Endothelial cell of umbilical vein (primary cell): ENCODE measurements around the gene LONP2. TPM values are rescaled to one million over a fixed set of nuclear protein-coding genes. Genes with fewer than 3 reads are reported as not detected.

Experiments
- BruUV-seq: library from RNA; stranded (reverse); fragments of 400-500 nt; replicated peaks from 2 replicates; lab custom pipeline; 2021; lab: Mats Ljungman, UMichigan
- CTCF ChIA-PET: fragments of 300-600, 350-600 bp; sonication (Branson Sonifier 250); formaldehyde crosslinking; loops from one replicate; lab custom pipeline; 2021; ENCODE audit warnings: antibody characterized with exemption, inconsistent platforms; lab: Charles Lee
- POLR2A ChIA-PET: fragments of 300-600, 350-600 bp; sonication (Branson Sonifier 250); formaldehyde crosslinking; loops from one replicate; lab custom pipeline; 2021; ENCODE audit warnings: antibody characterized with exemption, inconsistent platforms; lab: Charles Lee
- DNase-seq: peaks from one replicate; pipeline ENCODE4 v3.0.0-alpha.2; 2011; ENCODE audit warnings: low read depth, low spot score
- FAIRE-seq: peaks from 2 replicates; lab custom pipeline; 2011; peaks lifted over from hg19 to GRCh38; lab: Jason Lieb, UNC
- H2AFZ ChIP-seq: 2 replicates; pipeline ENCODE4 v1.6.0; 2012; ENCODE audit warnings: low read depth, low read length, control low read depth, inconsistent platforms
- H3K27ac ChIP-seq: 2 replicates; pipeline ENCODE4 v1.5.1; 2011; ENCODE audit warnings: low read depth, mild to moderate bottlenecking, control low read depth, low read length, moderate library complexity; ENCODE audit not compliant: insufficient read depth
- H3K27me3 ChIP-seq, 2 experiments: 2 replicates each; pipeline versions ENCODE4 v1.6.0 to v1.6.1; 2011; ENCODE audit warnings: low read length in 2 of 2, mixed read lengths in 1 of 2; ENCODE audit not compliant: control insufficient read depth in 2 of 2, insufficient read depth in 2 of 2
- H3K36me3 ChIP-seq, 2 experiments: 2 replicates in 1 of 2; 3 replicates in 1 of 2; pipeline ENCODE4 v1.5.1; 2011; ENCODE audit warnings: low read length in 2 of 2, mild to moderate bottlenecking in 1 of 2, moderate library complexity in 1 of 2; ENCODE audit not compliant: control insufficient read depth in 2 of 2, insufficient read depth in 2 of 2; ENCODE audit errors: extremely low read depth in 1 of 2
- H3K4me1 ChIP-seq: 3 replicates; pipeline ENCODE4 v1.5.1; 2011; ENCODE audit warnings: mild to moderate bottlenecking, low read length; ENCODE audit not compliant: control insufficient read depth, insufficient read depth; ENCODE audit errors: extremely low read depth
- H3K4me2 ChIP-seq: 2 replicates; pipeline ENCODE4 v1.6.1; 2011; ENCODE audit warnings: low read length, control low read depth, mixed read lengths; ENCODE audit not compliant: insufficient read depth
- H3K4me3 ChIP-seq, 3 experiments: fragments of 200-600 bp in 1 of 3; sonication (generic), shearing (Covaris generic) in 1 of 3; replicated peaks in 1 of 3; 2 replicates each; pipeline ENCODE4 v1.5.1; 2011 to 2016; ENCODE audit warnings: control low read depth in 3 of 3, low read length in 3 of 3, mild to moderate bottlenecking in 2 of 3, inconsistent platforms in 1 of 3, low read depth in 1 of 3, moderate library complexity in 1 of 3; ENCODE audit not compliant: insufficient read depth in 1 of 3
- H3K79me2 ChIP-seq: 2 replicates; pipeline ENCODE4 v1.6.0; 2012; ENCODE audit warnings: low read length, inconsistent platforms; ENCODE audit not compliant: control insufficient read depth, insufficient read depth
- H3K9ac ChIP-seq: replicated peaks from 2 replicates; pipeline ENCODE3; 2011; ENCODE audit warnings: low read length, control low read depth; ENCODE audit not compliant: insufficient read depth; ENCODE audit errors: extremely low read depth
- H3K9me1 ChIP-seq: replicated peaks from 3 replicates; pipeline ENCODE4 v1.6.0; 2011; ENCODE audit warnings: mild to moderate bottlenecking, low read length; ENCODE audit not compliant: control insufficient read depth, insufficient read depth; ENCODE audit errors: extremely low read depth
- H3K9me3 ChIP-seq: replicated peaks from 2 replicates; pipeline ENCODE4 v1.5.1; 2012; ENCODE audit warnings: low read length, inconsistent platforms; ENCODE audit not compliant: control insufficient read depth, insufficient read depth
- H4K20me1 ChIP-seq: replicated peaks from 2 replicates; pipeline ENCODE3; 2011; ENCODE audit warnings: mild to moderate bottlenecking, low read length; ENCODE audit not compliant: control insufficient read depth, insufficient read depth; ENCODE audit errors: extremely low read depth
- FOS ChIP-seq: IDR thresholded peaks from 2 replicates; pipeline ENCODE4 v1.6.1; 2011; ENCODE audit warnings: mild to moderate bottlenecking, low read length, moderate library complexity, borderline replicate concordance; ENCODE audit not compliant: insufficient read depth
- GATA2 ChIP-seq: IDR thresholded peaks from 2 replicates; pipeline ENCODE4 v1.7.0; 2011; ENCODE audit warnings: low read depth, mild to moderate bottlenecking, moderate library complexity, mixed read lengths, low read length; ENCODE audit not compliant: insufficient read length, insufficient read depth
- MYC ChIP-seq: IDR thresholded peaks from one replicate; pipeline ENCODE4 v1.6.1; 2011; ENCODE audit warnings: mild to moderate bottlenecking, low read depth, low read length
- POLR2A ChIP-seq: IDR thresholded peaks from 2 replicates; pipeline ENCODE4 v1.6.1; 2012; ENCODE audit warnings: low read depth, mild to moderate bottlenecking, control low read depth, low read length
- POLR2AphosphoS5 ChIP-seq: IDR thresholded peaks from 2 replicates; pipeline ENCODE4 v1.6.1; 2012; ENCODE audit warnings: low read depth, mild to moderate bottlenecking, control low read depth, low read length, moderate library complexity; ENCODE audit not compliant: insufficient read depth
- dilution Hi-C: fragments of 300-500 bp; cut with MboI; formaldehyde crosslinking; loops from one replicate; pipeline ENCODE4 v1.15.0; 2019; ENCODE audit warnings: low sequenced_read_pairs; ENCODE audit not compliant: extremely low pct_ligation_motif_present
- intact Hi-C: fragments of 100-400 bp; cut with micrococcal nuclease; formaldehyde crosslinking; loops from one replicate; pipeline ENCODE4 v1.10.0; 2022
- polyA plus RNA-seq, 4 experiments: library from polyadenylated mRNA; depleted of rRNA in 3 of 4; stranded (reverse) in 3 of 4; unstranded in 1 of 4; fragments of >200 nt; gene quantifications; 2 replicates each; pipeline versions ENCODE4 v1.2.1 to v1.2.3, GENCODE V29; 2011 to 2012; ENCODE audit warnings: missing spikeins in 1 of 4
- total RNA-seq: library from RNA; stranded (reverse); gene quantifications from 2 replicates; pipeline ENCODE4 v1.2.3, GENCODE V29; 2021
- TF ChIP-seq, protein P1 (sequence below): IDR thresholded peaks from 2 replicates; pipeline ENCODE4 v1.6.1; 2011; ENCODE audit not compliant: insufficient read depth, insufficient read length

LONP2 gene
- total and polyA plus RNA-seq, 2 donors (not counting 3 experiments of a cell fraction or from before 2014, with no cell fraction given): 13.5 to 38.4 TPM

DNA sequence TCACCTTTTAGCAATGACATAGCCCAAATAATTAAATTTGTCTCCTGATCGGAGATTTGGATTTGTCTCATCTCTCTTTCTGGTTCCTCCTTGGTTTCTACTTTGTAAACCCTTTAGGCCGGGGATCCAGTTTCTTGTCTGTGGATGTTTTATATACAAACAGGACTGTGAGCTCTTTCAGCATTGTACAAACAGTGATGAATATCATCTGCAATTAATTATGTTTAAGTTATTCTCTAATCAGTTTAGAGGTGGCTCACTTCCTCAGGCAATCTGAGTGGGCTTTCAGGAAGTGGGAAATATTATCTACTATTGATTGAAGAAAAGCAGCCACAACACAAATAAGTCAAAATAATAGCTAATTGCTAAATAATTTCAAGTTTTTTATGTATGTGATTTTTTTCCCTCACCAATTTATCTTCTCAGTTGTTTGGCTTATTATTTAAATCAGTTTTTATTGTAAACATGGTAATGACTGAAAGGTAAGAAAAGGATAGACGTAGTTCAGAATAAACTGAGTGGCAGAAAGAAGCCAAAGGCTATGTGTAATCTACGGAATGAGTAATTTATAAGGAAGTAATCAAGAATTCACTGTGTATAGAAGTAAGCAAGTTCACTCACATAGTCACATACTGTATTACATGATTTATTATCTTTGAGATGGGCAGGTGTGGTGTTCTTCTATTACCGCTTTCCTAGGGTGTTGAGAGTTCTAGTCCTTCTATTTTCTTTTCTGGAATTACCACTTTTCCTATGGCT, 6.6 kb downstream of the LONP2 start:
- Histone ChIP-seq H3K4me1 (peaks cover under 1% of the 10 kb centered on the region), H3K79me2 (peaks cover 53% of the 10 kb centered on the region), H3K9me3 (no peaks in the 10 kb centered on the region), H3K9me1 (no peaks in the 10 kb centered on the region), H3K36me3 (peaks cover 0 to 6% of the 10 kb centered on the region in 2 experiments), H3K27ac (no peak overlapping the region), H3K27me3 (no peaks in the 10 kb centered on the region), H2AFZ (no peak overlapping the region), H3K4me2 (no peak overlapping the region), H3K9ac (no peak overlapping the region), H4K20me1 (peaks cover 2% of the 10 kb centered on the region), H3K4me3 (no peak overlapping the region)
- BruUV-seq: no TSS peak
- ChIA-PET POLR2A (no interaction called here), CTCF (interaction anchor here (0.6 to 1.4 kb wide), 3 partner anchors 21 to 379 kb away, joined by 3 to 4 read pairs (median 3); no protein-coding TSS in a partner anchor)
- TF ChIP-seq POLR2A (no peak), FOS (no peak)
- TF ChIP-seq, protein P1, sequence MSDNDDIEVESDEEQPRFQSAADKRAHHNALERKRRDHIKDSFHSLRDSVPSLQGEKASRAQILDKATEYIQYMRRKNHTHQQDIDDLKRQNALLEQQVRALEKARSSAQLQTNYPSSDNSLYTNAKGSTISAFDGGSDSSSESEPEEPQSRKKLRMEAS: no peak
- dilution Hi-C loops: no loop called here
- FAIRE-seq (no peak), DNase-seq (no peak)
- intact Hi-C loops: no loop called here

DNA sequence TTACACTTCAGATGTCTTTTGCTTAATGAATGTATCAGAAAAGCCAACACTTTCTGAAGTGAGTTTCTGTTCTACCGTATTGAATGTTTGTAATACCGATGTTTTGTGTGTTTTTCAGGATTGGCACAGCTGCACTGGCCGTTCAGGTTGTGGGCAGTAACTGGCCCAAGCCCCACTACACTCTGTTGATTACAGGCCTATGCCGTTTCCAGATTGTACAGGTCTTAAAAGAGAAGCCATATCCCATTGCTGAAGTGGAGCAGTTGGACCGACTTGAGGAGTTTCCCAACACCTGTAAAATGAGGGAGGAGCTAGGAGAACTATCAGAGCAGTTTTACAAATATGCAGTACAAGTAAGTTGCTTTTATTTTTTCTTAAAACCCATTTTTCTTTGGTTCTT, 7.9 kb downstream of the LONP2 start:
- no peaks in the 10 kb centered on the region for H3K9me1 ChIP-seq
- no peak overlapping the region for H3K4me3 ChIP-seq
- ChIA-PET CTCF (interaction anchor here (1.1 to 1.4 kb wide), 3 partner anchors 11 to 378 kb away, joined by 3 to 4 read pairs (median 3); no protein-coding TSS in a partner anchor), POLR2A (no interaction called here)
- no TSS peak for BruUV-seq
- no peak for TF ChIP-seq MYC
- TF ChIP-seq GATA2: no peak
- no peak for TF ChIP-seq POLR2AphosphoS5
- no peak for TF ChIP-seq POLR2A
- no peaks in the 10 kb centered on the region for H3K27me3 ChIP-seq
- H4K20me1 ChIP-seq: peaks cover 2% of the 10 kb centered on the region
- no peak overlapping the region for H3K4me2 ChIP-seq
- H3K9ac ChIP-seq: no peak overlapping the region
- H3K4me1 ChIP-seq: no peaks in the 10 kb centered on the region
- H3K36me3 ChIP-seq: peaks cover 0 to 6% of the 10 kb centered on the region in 2 experiments
- peaks cover 40% of the 10 kb centered on the region for H3K79me2 ChIP-seq
- FAIRE-seq: no peak
- dilution Hi-C loops (no loop called here), intact Hi-C loops (no loop called here)
- no peak overlapping the region for H2AFZ ChIP-seq
- no peaks in the 10 kb centered on the region for H3K9me3 ChIP-seq
- no peak overlapping the region for H3K27ac ChIP-seq
- no peak for DNase-seq
